GM18907 (cell line): ENCODE results near the gene SYCP2.
"Not testable (repeated sequence)": the region's sequence is repeated elsewhere in the genome, so short reads cannot be mapped to it uniquely, and the experiment has no call there.

Experiments
- ATAC-seq: cut with Tn5 transposase; IDR thresholded peaks from one replicate; pipeline ENCODE4 v1.9.1; 2021; ENCODE audit warnings: mild to moderate bottlenecking, moderate library complexity; ENCODE audit not compliant: unreplicated experiment

SYCP2 gene

DNA sequence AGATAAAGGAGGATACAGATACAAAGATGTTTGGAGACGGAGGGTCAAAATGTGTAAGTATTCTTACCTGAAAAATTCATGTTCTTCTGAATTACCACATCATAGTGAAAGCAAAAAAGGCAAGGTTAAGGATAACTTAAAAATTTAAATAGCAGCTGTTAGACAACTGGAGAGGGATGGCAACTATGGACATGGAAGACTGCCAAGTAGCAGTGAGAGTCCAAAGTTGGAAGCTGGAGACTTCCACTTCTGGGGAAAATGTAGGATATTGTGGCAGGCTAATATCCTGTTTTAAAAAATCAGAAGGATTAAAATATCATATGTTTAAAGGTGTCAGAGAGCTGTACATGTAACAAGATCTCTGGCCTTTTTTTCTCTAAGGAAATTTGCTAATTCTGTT lies 29.8 kb downstream of the SYCP2 start:
- no peak for ATAC-seq

DNA sequence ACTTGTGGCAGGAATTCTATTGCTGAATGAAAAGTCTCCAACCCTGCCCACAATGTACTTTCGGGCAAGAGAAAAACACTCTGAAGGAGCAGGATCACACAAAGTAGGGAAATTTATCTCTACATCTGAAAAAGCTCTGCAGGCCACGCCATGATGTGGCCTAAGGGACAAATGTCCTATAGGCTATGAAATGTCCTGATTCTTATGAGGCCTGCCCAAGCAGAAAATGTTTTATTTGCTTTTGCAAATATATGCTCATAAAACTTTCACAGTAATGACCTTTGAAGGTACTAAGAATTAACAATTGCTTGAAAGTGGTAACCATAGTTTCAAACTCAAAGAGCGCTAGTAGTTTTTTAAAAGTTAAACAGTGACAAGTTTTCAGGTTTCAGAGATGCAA lies 31.0 kb downstream of the SYCP2 start:
- no peak for ATAC-seq

DNA sequence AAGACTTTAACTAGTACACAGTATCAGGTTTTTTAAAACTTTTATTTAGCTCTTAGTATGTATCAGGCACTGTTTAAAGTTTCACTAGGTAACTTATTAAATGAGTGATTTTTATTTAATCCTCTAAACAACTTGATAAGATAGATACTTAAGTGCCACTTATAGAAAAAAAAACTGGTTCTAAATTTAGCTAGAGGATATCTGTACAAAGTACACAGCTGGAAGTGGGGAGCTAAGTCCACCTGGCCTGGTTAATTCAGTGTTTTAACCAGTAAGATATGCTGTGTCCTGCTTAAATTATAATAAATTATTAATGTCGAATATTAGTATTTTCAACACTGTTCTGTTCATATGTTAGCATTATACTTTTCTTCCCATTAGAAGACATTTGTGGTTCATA lies 37.5 kb downstream of the SYCP2 start:
- no peak for ATAC-seq

DNA sequence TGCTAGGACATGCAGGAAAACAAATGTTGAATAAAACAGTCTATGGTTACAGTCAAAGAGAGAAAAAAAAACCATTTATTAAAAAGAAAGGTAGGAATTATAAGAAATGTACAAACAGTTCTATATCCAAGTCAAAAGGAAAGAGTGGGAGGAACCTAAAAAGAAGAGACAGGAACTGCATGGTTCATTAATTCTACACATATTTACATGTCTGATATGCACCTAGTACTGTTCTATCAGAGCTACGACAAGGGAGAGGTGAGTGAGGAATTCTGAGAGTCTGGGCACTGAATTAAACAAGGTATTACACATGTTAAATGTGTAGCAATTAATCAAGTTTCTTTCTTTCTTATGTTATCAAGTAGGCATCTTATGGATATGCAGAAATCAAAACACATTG lies 41.9 kb downstream of the SYCP2 start:
- ATAC-seq = no peak

DNA sequence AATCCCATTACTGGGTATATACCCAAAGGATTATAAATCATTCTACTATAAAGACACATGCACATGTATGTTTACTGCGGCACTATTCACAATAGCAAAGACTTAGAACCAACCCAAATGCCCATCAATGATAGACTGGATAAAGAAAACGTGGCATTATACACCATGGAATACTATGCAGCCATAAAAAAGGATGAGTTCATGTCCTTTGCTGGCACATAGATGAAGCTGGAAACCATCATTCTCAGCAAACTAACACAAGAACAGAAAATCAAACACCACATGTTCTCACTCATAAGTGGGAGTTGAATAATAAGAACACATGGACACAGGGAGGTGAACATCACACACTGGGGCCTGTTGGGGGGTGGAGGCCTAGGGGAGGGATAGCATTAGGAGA lies 43.4 kb downstream of the SYCP2 start:
- ATAC-seq = not testable (repeated sequence)

DNA sequence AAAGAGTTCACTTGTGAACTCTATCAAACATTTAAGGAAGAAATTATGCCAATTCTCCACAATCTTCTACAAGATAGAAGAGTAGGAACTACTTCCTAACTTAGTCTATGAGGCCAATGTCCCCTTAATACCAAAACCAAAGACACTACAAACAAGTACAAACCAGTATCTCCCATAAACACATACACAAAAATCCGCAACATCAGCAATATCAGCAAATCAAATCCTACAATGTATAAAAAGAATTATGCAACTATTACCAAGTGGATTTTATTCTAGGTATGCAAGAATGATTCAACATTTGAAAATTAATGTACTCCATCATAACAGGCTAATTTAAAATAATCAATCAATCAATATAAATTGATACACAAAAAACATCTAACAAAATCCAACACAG lies 45.4 kb downstream of the SYCP2 start:
- no peak for ATAC-seq

DNA sequence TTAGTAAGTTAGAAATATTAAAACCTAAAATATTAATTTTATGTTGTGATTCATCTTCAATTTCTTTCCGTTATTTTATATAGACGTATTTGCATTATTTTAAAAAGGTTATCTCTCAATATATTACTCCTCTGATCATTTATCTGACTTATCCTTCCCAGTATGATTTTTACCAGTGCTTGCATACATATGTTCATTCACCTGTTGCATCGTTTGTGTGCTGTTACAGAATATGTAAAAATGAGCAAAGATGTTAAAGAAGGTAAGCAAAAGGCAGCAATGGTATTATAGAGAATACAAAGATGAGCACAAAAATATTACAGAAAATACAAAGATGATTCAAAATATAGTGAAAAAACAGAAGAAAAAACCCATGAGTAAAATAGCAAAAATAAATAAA lies 48.9 kb downstream of the SYCP2 start:
- no peak for ATAC-seq

DNA sequence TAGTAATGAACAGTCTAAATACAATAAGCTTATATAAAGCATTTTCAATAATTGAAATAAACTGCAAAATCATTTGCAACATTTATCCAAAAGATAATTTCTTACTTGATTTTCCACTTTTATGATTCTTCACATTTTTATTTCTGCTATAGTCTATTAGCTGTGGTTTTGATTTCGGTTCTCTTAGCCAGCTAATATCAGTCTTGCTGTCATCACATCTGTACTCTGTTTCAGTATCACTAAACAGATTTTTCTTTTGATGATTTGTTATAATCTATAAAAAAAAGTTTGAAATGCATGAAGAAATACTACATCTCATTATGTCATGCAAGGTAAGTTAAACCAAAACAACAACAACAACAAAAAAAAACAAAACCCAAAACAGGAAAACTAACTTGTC lies 53.2 kb downstream of the SYCP2 start:
- ATAC-seq = no peak

DNA sequence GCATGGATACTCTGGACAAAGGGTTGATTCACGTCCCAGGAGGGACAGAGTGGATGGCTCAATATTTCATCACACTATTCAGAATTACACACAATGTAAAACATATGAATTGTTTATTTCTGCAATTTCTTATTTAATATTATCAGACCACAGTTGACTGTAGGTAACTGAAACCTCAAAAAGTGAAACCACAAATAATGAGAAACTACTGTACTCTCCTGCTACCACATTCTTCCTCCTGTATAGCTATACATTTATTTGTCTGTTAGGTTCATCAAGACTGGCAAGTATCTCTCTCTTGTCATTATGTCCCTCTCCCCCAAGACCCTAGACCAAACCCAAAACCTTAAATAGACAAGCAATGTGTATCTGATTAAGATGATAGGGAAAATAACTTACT lies 60.0 kb downstream of the SYCP2 start:
- no peak for ATAC-seq

DNA sequence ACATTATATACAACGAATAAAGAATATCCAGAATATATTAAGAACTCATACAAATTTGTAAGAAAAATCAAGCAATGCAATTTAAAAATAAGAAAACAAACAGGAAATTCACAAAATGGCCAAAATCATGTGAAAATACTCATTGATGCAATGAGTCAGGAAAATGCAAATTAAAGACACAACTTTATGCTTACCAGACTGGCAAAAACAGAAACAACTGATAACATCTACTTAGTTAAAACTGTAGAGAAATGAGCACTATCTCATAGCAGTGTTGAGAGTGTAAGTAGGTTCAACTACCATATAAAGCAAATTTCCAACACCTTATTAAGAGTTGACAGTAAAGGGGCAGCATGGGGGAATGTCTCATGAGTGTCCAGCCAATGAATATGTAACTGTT lies 62.3 kb downstream of the SYCP2 start:
- ATAC-seq = no peak

DNA sequence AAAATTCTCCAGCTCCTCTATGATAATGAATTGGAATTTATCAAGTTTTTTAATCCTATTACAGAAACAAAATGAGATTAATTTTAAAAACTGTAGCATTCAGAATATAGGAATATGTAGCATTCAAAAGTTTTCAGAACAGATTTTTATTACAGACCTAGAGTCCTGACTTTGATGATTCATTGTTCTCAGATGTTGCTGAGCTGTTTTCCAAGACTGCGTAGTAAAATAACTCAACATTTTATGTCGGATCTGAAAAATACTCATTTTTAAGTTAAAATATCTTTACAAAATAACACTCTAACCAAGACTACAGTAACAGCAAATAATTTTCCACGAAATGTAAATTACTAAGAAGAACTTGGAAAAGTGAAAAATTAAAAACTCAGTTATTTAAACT lies 67.1 kb downstream of the SYCP2 start:
- ATAC-seq = no peak

DNA sequence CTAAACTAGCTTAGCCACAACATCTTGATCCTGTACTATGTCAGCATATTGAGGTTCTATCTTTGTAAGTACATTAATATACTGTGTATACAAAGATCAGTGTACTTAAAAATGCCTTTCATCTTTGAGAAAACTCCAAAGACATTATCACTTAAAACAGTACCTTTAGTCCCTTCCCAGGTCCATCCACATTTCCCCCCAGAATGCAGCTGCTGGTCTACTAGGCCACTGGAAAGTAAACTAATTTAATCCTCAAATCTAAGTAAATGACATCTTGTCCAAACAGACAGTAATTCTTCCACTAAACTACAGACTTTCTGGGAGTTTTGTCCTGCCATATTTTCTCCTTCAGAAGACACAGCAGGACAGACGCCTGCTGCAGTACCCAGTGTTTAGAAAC lies 68.7 kb downstream of the SYCP2 start:
- no peak for ATAC-seq

DNA sequence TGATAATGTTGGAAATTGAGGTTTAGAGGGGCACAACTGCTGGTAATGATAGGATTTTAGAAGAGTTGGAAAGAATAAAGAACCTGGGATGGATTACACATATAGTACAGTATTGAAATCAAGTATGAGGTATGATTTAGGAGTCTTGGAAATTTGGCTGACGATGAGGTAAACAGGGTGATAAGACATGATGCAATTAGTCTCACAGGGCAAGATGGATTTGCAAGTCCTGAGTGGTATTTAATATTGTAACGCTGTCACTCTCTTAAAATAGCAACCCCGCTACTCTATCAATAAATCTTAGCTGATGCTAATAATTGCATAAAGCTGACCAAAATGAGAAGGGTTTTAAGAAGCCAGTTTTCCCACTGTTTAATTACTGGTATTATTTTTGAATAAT lies 70.4 kb downstream of the SYCP2 start:
- ATAC-seq = no peak

DNA sequence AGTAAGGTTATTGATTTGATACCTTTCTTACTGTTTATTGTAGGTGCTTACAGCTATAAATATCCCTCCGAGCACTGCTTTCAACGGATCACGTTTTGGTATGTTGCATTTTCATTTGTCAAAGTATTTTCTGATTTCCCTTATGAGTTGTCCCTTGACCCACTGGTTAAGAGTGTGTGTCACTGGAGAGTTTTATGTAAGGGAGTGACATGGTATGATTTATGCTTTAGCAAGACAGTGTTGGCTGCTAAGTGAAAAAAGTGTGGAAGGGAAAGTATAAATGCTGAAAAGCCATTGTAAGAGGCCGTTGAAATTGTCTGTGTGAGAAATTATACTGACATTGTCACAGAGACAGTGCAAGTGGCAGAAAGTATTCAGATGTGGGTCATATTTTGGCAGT lies 72.0 kb downstream of the SYCP2 start:
- ATAC-seq = no peak

DNA sequence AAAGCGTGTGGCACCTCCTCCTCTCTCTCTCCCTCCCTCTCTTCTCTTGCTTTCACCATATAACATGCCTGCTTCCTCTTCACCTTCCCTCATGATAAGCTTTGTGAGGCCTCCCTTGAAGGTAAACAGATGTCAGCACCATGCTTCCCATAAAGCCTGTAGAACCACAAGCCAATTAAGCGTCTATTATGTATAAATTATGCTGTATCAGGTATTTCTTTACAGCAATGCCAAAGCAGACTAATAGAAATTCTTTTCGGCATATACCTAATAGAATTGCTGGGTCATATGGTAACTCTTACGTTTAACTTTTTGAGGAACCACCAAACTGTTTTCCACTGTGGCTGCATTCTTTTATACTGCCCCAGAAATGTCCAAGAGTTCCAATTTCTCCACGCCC lies 75.0 kb downstream of the SYCP2 start:
- no peak for ATAC-seq

DNA sequence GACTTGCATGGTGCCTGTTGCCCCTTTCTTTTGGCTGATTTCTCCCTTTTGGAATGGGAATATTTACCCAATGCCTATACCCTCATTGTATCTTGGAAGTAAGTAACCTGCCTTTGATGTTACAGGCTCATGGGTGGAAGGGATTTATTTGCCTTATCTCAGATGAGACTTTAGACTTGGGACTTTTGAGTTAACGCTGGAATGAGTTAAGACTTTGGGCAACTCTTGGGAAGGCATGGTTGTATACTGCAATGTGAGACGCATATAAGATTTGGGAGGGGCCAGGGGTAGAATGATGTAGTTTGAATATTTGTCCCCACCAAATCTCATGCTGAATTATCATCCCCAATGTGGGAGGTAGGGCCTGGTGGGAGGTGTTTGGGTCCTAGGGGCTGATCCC lies 75.5 kb downstream of the SYCP2 start:
- ATAC-seq = no peak

DNA sequence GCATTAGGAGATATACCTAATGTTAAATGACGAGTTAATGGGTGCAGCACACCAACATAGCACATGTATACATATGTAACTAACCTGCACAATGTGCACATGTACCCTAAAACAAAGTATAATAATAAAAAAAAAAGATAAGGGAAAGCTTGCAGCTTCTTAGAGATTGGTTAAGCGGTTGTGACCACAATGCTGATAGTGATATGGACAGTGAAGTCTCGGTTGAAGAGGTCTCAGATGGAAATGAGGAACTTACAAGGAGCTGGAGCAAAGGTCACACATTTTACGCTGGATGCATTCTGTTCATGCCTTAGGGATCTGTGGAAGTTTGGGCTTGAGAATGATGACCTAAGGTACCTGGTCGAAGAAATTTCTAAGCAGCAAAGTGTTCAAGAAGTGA lies 76.5 kb downstream of the SYCP2 start:
- ATAC-seq = not testable (repeated sequence)

DNA sequence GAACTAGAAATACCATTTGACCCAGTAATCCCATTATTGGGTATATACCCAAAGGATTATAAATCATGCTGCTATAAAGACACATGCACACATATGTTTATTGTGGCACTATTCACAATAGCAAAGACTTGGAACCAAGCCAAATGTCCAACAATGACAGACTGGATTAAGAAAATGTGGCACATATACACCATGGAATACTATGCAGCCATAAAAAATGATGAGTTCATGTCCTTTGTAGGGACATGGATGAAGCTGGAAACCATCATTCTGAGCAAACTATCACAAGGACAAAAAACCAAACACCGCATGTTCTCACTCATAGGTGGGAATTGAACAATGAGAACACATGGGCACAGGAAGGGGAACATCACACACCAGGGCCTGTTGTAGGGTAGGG lies 76.9 kb downstream of the SYCP2 start:
- not testable (repeated sequence) for ATAC-seq

DNA sequence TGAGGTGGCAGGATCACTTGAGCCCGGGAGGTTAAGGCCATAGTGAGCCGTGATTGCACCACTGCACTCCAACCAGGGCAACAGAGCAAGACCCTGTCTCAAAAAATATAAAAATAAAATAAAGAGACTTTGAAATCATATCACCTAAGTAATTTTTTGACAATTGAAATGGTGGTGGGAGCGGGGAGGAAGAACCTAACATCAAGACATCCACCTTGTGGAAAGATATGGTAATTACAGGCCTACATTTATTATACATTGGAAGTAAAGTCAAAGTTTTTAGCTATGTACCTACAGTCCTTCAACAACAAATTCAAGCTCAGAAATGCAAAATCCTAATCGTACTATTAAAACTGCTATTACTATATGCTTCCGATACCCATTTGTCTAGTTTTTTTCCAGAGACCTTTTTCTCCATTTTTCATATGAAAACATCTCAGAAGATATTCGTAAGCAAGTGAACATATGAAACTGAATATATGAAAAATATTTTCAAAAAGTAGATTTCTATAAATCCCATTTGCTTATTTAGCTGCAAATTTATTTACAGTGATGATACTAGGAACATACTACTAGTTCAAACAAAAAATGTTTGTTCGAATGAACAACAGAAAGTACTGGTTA lies 83.3 kb downstream of the SYCP2 start:
- ATAC-seq = peak; percentile 53

DNA sequence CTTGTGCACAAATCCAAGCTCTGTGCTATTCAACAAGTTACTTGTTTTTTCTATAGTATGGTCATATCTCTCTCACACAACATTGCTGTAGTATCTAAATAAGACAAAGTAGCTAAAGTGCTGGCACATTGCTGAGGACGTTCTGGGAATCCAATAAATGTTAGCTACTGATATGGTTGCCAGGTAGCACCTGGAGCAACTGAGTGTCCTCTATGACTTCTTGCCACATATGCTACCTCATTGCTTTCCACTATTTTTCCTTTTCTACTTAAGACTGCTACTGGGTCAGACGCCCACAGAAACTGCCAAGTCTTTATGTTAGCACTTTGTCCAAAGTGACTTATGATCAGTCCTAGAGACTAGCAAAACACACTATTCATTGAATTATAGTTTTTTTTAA lies 85.3 kb downstream of the SYCP2 start:
- ATAC-seq = no peak

DNA sequence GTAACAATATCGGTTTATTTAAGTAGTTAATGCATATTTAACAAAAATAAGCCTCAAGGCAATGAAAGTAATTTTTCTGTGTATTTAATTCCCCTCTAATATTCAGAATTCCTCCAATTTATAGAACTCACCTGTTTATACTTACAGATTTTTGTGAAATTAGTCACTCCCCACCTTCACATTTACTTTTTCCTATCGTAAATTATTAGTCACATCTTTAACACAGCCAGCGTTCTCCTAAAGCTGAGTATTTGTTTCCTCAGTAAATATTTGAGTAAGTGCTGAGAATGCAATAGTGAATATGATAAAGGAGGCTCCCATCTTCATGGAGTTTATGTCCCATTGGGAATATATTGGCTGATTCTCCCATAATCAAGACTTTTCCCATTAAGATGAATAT lies 88.0 kb downstream of the SYCP2 start:
- ATAC-seq = no peak

DNA sequence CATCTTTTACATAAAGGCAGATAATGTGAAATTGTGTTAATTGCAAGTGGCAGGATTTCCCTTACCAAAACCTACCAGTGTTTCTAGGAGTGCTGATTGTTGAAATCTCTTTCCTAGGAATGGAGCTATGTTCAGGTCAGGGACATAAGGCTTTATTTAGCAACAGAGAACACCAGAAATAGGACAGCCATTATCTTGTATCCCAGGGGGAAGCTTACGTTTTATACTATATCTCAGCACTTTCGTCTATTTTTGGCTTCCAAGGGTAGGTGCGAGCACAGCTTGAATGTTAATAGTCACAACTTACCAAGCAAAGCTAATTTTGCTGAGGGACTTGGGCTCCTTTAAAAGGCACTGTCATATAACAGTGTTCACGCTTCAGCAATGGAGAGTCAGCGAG lies 94.0 kb downstream of the SYCP2 start:
- ATAC-seq = no peak

DNA sequence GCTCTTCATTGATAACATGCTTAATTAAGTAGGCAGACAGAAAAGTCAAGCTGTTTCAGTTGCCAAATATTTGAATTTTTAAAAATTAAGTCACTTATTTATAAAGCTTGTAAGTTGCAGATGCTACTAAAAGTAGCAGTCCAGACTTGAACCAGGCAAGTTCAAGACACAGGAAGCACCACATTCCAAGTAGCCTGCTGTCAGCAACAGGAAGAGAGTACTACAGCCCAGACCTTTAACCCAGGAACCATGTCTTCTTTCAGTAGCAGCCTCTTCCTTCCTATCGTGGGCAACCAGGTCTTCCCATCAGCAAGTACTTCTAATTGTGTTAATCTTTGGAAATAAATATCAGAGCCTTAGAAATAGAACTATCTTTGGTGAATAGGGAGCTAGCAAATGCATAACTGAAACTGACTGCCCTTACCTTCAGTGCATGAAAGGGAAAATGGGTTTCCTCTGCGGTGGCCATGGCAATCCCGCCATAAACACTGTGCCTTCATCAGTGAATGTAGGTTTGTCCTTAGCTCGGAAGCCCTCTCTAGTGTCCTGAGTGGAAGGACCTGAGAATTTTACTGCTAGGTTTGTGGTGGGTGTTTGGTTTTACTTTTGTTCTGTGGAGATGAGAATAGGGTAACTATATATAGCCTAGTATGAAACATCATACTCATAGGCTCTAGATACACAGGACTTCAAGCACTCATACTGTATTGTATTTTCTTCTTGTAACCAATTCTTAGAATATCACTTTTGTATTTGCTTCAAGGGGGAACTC lies 95.6 kb downstream of the SYCP2 start:
- no peak for ATAC-seq
